H1 (cell line): ENCODE results near the gene CUX1. TPM values are rescaled to one million over a fixed set of nuclear protein-coding genes. Genes with fewer than 3 reads are reported as not detected.

ENCODE experiments used
- CTCF ChIA-PET: fragments of 300-600 bp; sonication (Branson Sonifier 250); formaldehyde crosslinking; loops from one replicate; lab custom pipeline; 2021; ENCODE audit not compliant: partially characterized antibody; lab: Charles Lee
- POLR2A ChIA-PET: fragments of 300-600 bp; sonication (Branson Sonifier 250); formaldehyde crosslinking; loops from one replicate; lab custom pipeline; 2021; ENCODE audit warnings: inconsistent platforms; ENCODE audit not compliant: partially characterized antibody; lab: Charles Lee
- DNase-seq, 2 experiments: peaks; one replicate each; pipeline versions ENCODE4 v3.0.0 to v3.0.0-alpha.2; 2010 to 2022; ENCODE audit warnings: low spot score in 2 of 2, low read depth in 1 of 2, mixed read lengths in 1 of 2
- FAIRE-seq: peaks from 2 replicates; lab custom pipeline; 2011; peaks lifted over from hg19 to GRCh38; lab: Jason Lieb, UNC
- H2AFZ ChIP-seq: 2 replicates; pipeline ENCODE4 v1.8.1; 2012; ENCODE audit warnings: low read length, inconsistent platforms
- H2AK5ac ChIP-seq: 2 replicates; pipeline ENCODE4 v1.6.1; 2013; ENCODE audit warnings: low read depth, low read length
- H2BK120ac ChIP-seq: replicated peaks from 2 replicates; pipeline ENCODE3; 2013; ENCODE audit warnings: low read depth, low read length, inconsistent platforms
- H2BK12ac ChIP-seq: 2 replicates; pipeline ENCODE4 v1.6.1; 2013; ENCODE audit warnings: low read depth, low read length
- H2BK15ac ChIP-seq: 2 replicates; pipeline ENCODE4 v1.6.1; 2013; ENCODE audit warnings: low read length
- H2BK20ac ChIP-seq: 2 replicates; pipeline ENCODE4 v1.6.1; 2013; ENCODE audit warnings: low read length
- H2BK5ac ChIP-seq: 2 replicates; pipeline ENCODE4 v1.6.1; 2013; ENCODE audit warnings: low read depth, low read length
- H3K14ac ChIP-seq: 2 replicates; pipeline ENCODE4 v1.6.1; 2013; ENCODE audit warnings: inconsistent platforms; ENCODE audit not compliant: insufficient read length
- H3K18ac ChIP-seq: 2 replicates; pipeline ENCODE4 v1.6.1; 2013; ENCODE audit warnings: low read length; ENCODE audit errors: extremely low read depth
- H3K23ac ChIP-seq: 2 replicates; pipeline ENCODE4 v1.6.1; 2013; ENCODE audit warnings: inconsistent platforms; ENCODE audit not compliant: insufficient read length
- H3K23me2 ChIP-seq: 2 replicates; pipeline ENCODE4 v1.6.1; 2013; ENCODE audit warnings: low read depth, low read length
- H3K27ac ChIP-seq: 2 replicates; pipeline ENCODE4 v1.6.1; 2011; ENCODE audit warnings: low read depth, low read length, inconsistent platforms
- H3K27me3 ChIP-seq, 4 experiments: replicated peaks in 1 of 4; 1 replicate in 1 of 4; 2 replicates in 3 of 4; pipeline versions ENCODE4 v1.6.1 to v1.8.1; 2011 to 2013; ENCODE audit warnings: low read length in 3 of 4, mild to moderate bottlenecking in 3 of 4, inconsistent platforms in 2 of 4, mixed read lengths in 2 of 4, moderate library complexity in 1 of 4; ENCODE audit not compliant: control insufficient read depth in 3 of 4, insufficient read depth in 3 of 4; ENCODE audit errors: extremely low read depth in 1 of 4
- H3K36me3 ChIP-seq, 4 experiments: 2 replicates each; pipeline versions ENCODE4 v1.6.1 to v1.8.1; 2011 to 2013; ENCODE audit warnings: mild to moderate bottlenecking in 4 of 4, low read length in 3 of 4, moderate library complexity in 2 of 4, control low read depth in 1 of 4, inconsistent platforms in 1 of 4; ENCODE audit not compliant: insufficient read depth in 4 of 4, control insufficient read depth in 2 of 4
- H3K4ac ChIP-seq: replicated peaks from 2 replicates; pipeline ENCODE3; 2013; ENCODE audit warnings: low read length, low read depth, mixed read lengths, inconsistent platforms; ENCODE audit not compliant: insufficient read length
- H3K4me1 ChIP-seq, 4 experiments: replicated peaks in 1 of 4; 1 replicate in 1 of 4; 2 replicates in 3 of 4; pipeline versions ENCODE4 v1.6.1 to v1.8.1; 2011 to 2013; ENCODE audit warnings: low read length in 3 of 4, inconsistent platforms in 2 of 4, mixed read lengths in 1 of 4; ENCODE audit not compliant: insufficient read depth in 4 of 4, control insufficient read depth in 3 of 4
- H3K4me2 ChIP-seq, 2 experiments: 2 replicates each; pipeline versions ENCODE4 v1.6.1 to v1.8.1; 2011 to 2013; ENCODE audit warnings: low read depth in 2 of 2, low read length in 2 of 2, control low read depth in 1 of 2, inconsistent platforms in 1 of 2, mild to moderate bottlenecking in 1 of 2; ENCODE audit not compliant: insufficient read depth in 1 of 2
- H3K4me3 ChIP-seq, 4 experiments: fragments of 200-600, 300-600 bp in 1 of 4; sonication (generic), shearing (Covaris generic), sonication (Bioruptor Twin) in 1 of 4; 2 replicates each; pipeline versions ENCODE4 v1.5.1 to v1.8.1; 2011 to 2016; ENCODE audit warnings: low read length in 4 of 4, low read depth in 3 of 4, control low read depth in 2 of 4, inconsistent platforms in 2 of 4, mild to moderate bottlenecking in 2 of 4, mixed read lengths in 1 of 4, moderate library complexity in 1 of 4; ENCODE audit not compliant: insufficient read depth in 2 of 4; ENCODE audit errors: extremely low read depth in 1 of 4
- H3K56ac ChIP-seq: replicated peaks from 2 replicates; pipeline ENCODE3; 2013; ENCODE audit warnings: low read depth, mild to moderate bottlenecking, mixed read lengths, low read length, inconsistent platforms; ENCODE audit not compliant: insufficient read length
- H3K79me1 ChIP-seq: 2 replicates; pipeline ENCODE4 v1.6.1; 2013; ENCODE audit warnings: low read depth, low read length, control low read depth
- H3K79me2 ChIP-seq, 2 experiments: 2 replicates each; pipeline versions ENCODE4 v1.6.1 to v1.8.1; 2012 to 2013; ENCODE audit warnings: low read length in 2 of 2, mild to moderate bottlenecking in 2 of 2, inconsistent platforms in 1 of 2; ENCODE audit not compliant: insufficient read depth in 2 of 2, control insufficient read depth in 1 of 2
- H3K9ac ChIP-seq, 4 experiments: replicated peaks in 1 of 4; 1 replicate in 1 of 4; 2 replicates in 3 of 4; pipeline versions ENCODE4 v1.6.1 to v1.8.1; 2011 to 2013; ENCODE audit warnings: low read depth in 3 of 4, low read length in 3 of 4, control low read depth in 2 of 4, mild to moderate bottlenecking in 2 of 4, moderate library complexity in 2 of 4, inconsistent platforms in 1 of 4; ENCODE audit errors: extremely low read depth in 1 of 4
- H3K9me3 ChIP-seq, 2 experiments: 2 replicates each; pipeline versions ENCODE4 v1.6.1 to v1.8.1; 2012 to 2013; ENCODE audit warnings: mild to moderate bottlenecking in 2 of 2, moderate library complexity in 2 of 2, control low read depth in 1 of 2, inconsistent platforms in 1 of 2, low read depth in 1 of 2, low read length in 1 of 2, mixed read lengths in 1 of 2; ENCODE audit not compliant: insufficient read depth in 2 of 2
- H4K20me1 ChIP-seq, 2 experiments: replicated peaks in 1 of 2; 2 replicates each; pipeline versions ENCODE3 to v1.8.1; 2011 to 2013; ENCODE audit warnings: inconsistent platforms in 2 of 2, low read length in 2 of 2, mild to moderate bottlenecking in 1 of 2; ENCODE audit not compliant: insufficient read depth in 2 of 2, control insufficient read depth in 1 of 2
- H4K5ac ChIP-seq: 2 replicates; pipeline ENCODE4 v1.6.1; 2013; ENCODE audit warnings: low read length, low read depth, mixed read lengths, inconsistent platforms; ENCODE audit not compliant: insufficient read length
- H4K8ac ChIP-seq: 2 replicates; pipeline ENCODE4 v1.8.0; 2013; ENCODE audit warnings: mild to moderate bottlenecking, moderate library complexity, low read length, inconsistent platforms; ENCODE audit not compliant: insufficient read depth; ENCODE audit errors: extremely low read depth
- H4K91ac ChIP-seq: replicated peaks from 2 replicates; pipeline ENCODE3; 2013; ENCODE audit warnings: low read length, mixed read lengths, inconsistent platforms; ENCODE audit not compliant: insufficient read length
- PHF8 ChIP-seq: fragments of 200-600 bp; sonication (generic); conservative IDR thresholded peaks from 2 replicates; pipeline ENCODE4 v1.7.1; 2012; ENCODE audit warnings: low read depth, mild to moderate bottlenecking, inconsistent platforms, low read length, moderate library complexity
- ZNF274 ChIP-seq: IDR thresholded peaks from 2 replicates; pipeline ENCODE4 v1.7.0; 2012; ENCODE audit warnings: low read length, borderline replicate concordance; ENCODE audit errors: extremely low read depth
- WGBS, 2 experiments: shearing (Covaris generic) in 1 of 2; methylation state at CpG; one replicate each; pipeline versions ENCODE4 v1.1.6 to v1.1.7; 2013 to 2015; ENCODE audit warnings: low lambda C conversion rate in 2 of 2, mixed read lengths in 2 of 2, inconsistent platforms in 1 of 2, low coverage in 1 of 2, missing lambda C conversion rate in 1 of 2; ENCODE audit not compliant: insufficient replicate concordance in 2 of 2, insufficient coverage in 1 of 2, insufficient read length in 1 of 2; ENCODE audit errors: extremely low coverage in 1 of 2, missing lambda C conversion rate in 1 of 2; 5-methylcytosine and 5-hydroxymethylcytosine counted together
- polyA plus RNA-seq, 7 experiments: library from polyadenylated mRNA; depleted of rRNA in 3 of 7; stranded (reverse) in 5 of 7; unstranded in 2 of 7; fragments of >200 nt in 5 of 7; fragments of 200-250 nt in 2 of 7; gene quantifications; 1 replicate in 5 of 7; 2 replicates in 1 of 7; 4 replicates in 1 of 7; pipeline versions ENCODE4 v1.2.1 to v1.2.3, GENCODE V29; 2011 to 2013; ENCODE audit warnings: missing spikeins in 2 of 7, mixed read lengths in 2 of 7
- total RNA-seq: library from RNA; stranded (reverse); fragmentation: NEBNext Ultra II Directional; extraction: Animal tissue kit (Norgen Biotek cat#: 25700); gene quantifications from 2 replicates; pipeline ENCODE4 v1.2.1, GENCODE V29; 2021

CUX1 gene
- total and polyA plus RNA-seq, 2 of the 8 experiments (the other 6 are each of a cell fraction or from before 2014, with no cell fraction given), result 21.6 to 65.9 TPM

DNA sequence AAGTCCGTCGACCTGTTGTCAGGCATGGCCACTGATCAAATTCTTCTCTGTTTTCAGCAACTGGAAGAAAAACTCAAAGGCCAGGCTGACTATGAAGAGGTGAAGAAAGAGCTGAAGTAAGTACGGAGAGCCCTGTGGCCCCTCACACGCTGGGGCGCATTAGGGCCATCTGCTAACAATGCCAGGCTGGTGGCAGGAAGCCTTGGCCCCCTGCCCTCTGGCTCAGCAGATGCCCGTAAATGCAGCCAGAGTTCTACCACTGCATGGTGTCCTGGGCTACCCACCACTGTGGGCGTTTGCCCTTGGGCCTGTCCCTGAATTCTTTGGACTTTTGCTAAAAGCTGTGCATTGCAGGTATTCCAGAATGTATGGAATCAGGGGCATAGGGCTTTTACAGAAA lies 372.3 kb downstream of the CUX1 start:
- 0 out of 2 replicates have a peak overlapping the region, but pooled peaks have one; percentile 77 for H2BK5ac ChIP-seq
- no peak overlapping the region for H2BK15ac ChIP-seq
- DNase-seq (no peak), FAIRE-seq (no peak)
- no peak overlapping the region for H3K56ac ChIP-seq
- H3K4me2 ChIP-seq, result no peak overlapping the region
- H3K79me1 ChIP-seq, result no peaks in the 10 kb centered on the region; the same call in 1 of the 2 replicates
- no peak overlapping the region for H3K14ac ChIP-seq
- H2BK20ac ChIP-seq, result no peak overlapping the region
- H3K9ac ChIP-seq, result no peak overlapping the region
- H3K23ac ChIP-seq, result no peak overlapping the region
- H3K4ac ChIP-seq, result no peak overlapping the region
- no peak overlapping the region for H3K18ac ChIP-seq
- peaks cover 2 to 23% (median 8%) of the 10 kb centered on the region in 4 experiments; a peak in 6 of 8 replicates for H3K36me3 ChIP-seq
- H4K8ac ChIP-seq, result no peak overlapping the region
- no peak overlapping the region for H2BK120ac ChIP-seq
- H3K79me2 ChIP-seq, result no peaks in the 10 kb centered on the region
- H4K20me1 ChIP-seq, result no peaks in the 10 kb centered on the region
- H2BK12ac ChIP-seq, result 0 out of 2 replicates have a peak overlapping the region, but pooled peaks have one; percentile 60
- no peak overlapping the region for H4K91ac ChIP-seq
- no peak overlapping the region for H3K27ac ChIP-seq
- CTCF ChIA-PET, result no interaction called here
- peaks cover 2% of the 10 kb centered on the region; the same call in 1 of the 2 replicates for H3K23me2 ChIP-seq
- no peak overlapping the region for H4K5ac ChIP-seq
- POLR2A ChIA-PET, result interaction anchor here (0.7 to 1.1 kb wide), 2 partner anchors 9 to 11 kb away, joined by 3 read pairs; no protein-coding TSS in a partner anchor
- no peaks in the 10 kb centered on the region for H3K27me3 ChIP-seq
- WGBS, 2 experiments, result 89% methylated on average over 7 of the region's 7 CpGs; no CpG with 5 or more reads in 1 of the 2 experiments
- no peak overlapping the region for H3K4me3 ChIP-seq
- no peaks in the 10 kb centered on the region for H3K9me3 ChIP-seq
- peak overlapping the region; percentile 28; the same call in 1 of the 2 replicates for H2AK5ac ChIP-seq
- H2AFZ ChIP-seq, result no peak overlapping the region
- peaks cover 4 to 15% (median 9%) of the 10 kb centered on the region in 4 experiments for H3K4me1 ChIP-seq
- TF ChIP-seq PHF8 (no peak), ZNF274 (no peak)
